C4-2B (cell line): ENCODE data around the gene ST6GALNAC3.

Experiments used
- H3K27ac ChIP-seq: fragments of 450-650 bp; 2 replicates; pipeline ENCODE4 v1.5.1; 2017
- ZFX ChIP-seq: fragments of 450-650 bp; IDR thresholded peaks from 2 replicates; pipeline ENCODE4 v1.6.1; 2017
- TF ChIP-seq, protein P1 (sequence below): fragments of 450-650 bp; conservative IDR thresholded peaks from 2 replicates; pipeline ENCODE4 v1.5.1; 2017; ENCODE audit warnings: mild to moderate bottlenecking

Gene ST6GALNAC3

DNA sequence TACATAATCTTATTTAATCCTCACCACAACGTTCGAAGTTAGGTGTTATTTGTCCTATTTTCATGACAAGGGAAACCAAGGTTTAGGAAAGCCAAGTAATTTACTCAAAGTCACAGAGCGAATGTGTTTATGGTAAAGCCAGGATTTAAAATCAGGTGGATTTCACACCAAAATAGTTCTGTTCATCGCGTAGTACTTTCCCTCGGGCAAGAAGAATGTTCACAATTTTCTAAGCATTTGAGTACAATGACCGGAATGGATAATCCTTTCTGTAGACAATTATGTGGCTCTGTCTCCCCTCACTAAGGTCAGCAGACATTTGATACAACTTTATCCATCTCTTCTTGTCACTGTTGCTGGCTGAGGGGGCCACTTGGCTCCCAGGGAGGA lies 204.2 kb downstream of the ST6GALNAC3 start:
- TF ChIP-seq ZFX: no peak
- TF ChIP-seq, protein P1, sequence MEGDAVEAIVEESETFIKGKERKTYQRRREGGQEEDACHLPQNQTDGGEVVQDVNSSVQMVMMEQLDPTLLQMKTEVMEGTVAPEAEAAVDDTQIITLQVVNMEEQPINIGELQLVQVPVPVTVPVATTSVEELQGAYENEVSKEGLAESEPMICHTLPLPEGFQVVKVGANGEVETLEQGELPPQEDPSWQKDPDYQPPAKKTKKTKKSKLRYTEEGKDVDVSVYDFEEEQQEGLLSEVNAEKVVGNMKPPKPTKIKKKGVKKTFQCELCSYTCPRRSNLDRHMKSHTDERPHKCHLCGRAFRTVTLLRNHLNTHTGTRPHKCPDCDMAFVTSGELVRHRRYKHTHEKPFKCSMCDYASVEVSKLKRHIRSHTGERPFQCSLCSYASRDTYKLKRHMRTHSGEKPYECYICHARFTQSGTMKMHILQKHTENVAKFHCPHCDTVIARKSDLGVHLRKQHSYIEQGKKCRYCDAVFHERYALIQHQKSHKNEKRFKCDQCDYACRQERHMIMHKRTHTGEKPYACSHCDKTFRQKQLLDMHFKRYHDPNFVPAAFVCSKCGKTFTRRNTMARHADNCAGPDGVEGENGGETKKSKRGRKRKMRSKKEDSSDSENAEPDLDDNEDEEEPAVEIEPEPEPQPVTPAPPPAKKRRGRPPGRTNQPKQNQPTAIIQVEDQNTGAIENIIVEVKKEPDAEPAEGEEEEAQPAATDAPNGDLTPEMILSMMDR: no peak
- H3K27ac ChIP-seq: no peak overlapping the region

DNA sequence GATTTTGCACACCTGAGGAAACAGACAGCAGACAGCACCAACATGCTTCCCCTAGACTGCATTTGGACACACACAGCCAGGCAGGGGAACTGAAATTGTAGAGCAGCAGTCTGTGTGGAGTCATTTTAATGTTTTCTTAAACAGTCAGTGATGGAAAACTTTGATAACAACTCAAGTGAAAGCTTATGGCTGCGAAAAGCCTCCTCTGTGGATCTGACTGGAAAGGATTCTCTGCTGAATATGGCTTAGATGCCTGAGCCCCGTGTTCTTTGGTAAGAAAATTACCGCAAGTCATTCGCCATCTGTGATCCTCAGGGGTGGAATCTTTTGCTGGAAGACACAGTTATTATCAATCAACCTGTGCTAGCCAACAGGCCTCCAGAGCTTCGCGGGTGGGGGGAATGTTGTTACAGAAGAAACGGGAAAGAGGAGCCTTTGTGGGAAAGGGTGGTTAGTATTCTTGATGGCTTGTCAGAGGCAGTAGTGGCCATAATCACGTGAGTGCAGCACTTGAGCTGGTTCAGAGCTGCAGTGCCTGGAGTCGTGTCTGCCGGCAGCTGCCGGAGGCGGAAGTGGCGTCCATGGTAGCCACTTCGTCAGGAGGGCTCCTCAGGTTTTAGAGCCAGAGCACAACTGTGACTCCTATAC lies 204.7 kb downstream of the ST6GALNAC3 start:
- no peak overlapping the region for H3K27ac ChIP-seq
- TF ChIP-seq ZFX: no peak
- TF ChIP-seq, protein P1: no peak

DNA sequence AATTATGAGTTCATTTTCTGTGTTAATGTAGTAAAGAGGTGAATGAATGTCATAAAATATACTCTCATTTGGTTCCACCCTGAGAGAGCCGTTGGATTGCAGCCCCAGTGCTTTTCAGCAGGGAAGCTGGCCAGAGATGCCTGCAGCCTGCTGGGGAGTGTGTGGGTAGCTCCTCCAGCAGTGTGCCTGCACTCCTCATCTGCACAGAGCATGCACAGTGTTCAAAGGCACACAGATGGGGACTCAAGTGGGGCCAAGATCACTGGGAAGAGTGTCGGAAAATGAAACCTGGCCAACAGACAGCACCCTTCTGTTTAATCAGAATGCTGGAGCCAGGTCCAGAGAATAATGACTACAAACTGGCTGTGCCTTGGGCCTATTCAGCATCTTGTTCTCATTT lies 206.8 kb downstream of the ST6GALNAC3 start:
- H3K27ac ChIP-seq: no peak overlapping the region
- TF ChIP-seq ZFX: no peak
- TF ChIP-seq, protein P1: no peak

DNA sequence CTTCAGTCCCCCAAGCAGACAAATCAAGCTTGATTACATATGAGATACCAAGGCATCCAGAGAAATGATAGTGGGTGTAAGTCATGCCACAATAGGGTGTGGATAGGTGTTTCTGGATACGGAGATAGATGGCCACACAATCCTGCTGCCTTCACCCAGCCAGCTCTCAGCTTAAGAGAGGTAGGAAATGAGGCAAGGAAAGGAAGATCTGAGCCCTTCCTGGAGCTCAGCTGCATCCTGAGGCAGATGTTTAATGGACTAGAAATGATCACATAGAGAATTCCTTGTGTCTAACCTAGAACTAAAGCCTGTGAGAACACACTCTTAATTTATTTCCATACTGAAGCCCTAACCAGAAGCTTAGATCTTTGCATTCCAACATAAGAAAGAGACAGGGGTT lies 210.3 kb downstream of the ST6GALNAC3 start:
- no peak overlapping the region for H3K27ac ChIP-seq
- no peak for TF ChIP-seq ZFX
- TF ChIP-seq, protein P1: no peak

DNA sequence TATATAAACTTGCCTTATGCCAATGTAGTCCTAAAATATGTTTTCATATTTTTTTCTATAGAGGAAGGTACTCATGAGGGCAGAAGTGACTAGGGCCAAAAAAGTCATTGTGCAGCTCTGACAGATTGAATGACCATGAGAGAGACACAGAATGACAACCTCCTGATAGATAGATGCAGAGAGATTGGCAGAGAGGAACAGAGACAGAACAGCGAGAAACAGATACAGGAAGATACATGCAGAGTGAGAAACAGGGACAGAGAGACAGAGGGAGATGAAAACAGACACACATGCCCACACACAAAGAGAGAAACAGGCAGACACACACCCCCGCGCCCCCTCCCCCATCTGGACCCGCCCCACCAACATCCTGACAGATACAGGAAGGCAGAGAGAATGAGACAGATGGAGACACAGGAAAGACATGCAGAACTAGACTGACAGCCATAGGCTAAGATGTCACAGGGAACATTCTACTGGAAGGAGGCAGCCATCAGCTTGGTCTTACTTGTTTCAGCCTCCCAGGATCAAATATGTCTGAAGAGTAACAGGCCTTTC lies 211.1 kb downstream of the ST6GALNAC3 start:
- TF ChIP-seq ZFX: no peak
- no peak overlapping the region for H3K27ac ChIP-seq

DNA sequence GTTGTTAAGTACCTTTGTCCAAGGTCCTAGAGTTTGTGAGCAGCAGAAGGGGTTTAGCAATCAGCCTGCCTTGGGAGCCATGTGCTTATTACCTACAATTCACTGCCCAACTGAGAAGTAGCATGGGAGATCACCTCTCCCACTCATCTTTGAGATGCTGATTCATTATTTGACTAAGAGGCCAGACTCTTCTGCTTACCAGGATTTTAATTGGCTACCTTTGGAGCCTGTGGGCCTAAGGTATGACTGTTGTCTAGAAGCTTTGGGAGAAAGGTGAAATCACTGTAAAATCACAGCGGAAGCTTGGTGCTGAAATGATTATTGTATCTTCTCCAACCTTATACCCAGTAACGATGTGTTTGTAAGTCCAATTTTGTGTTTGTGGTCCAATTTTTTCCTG lies 213.4 kb downstream of the ST6GALNAC3 start:
- TF ChIP-seq, protein P1: no peak
- no peak for TF ChIP-seq ZFX
- no peak overlapping the region for H3K27ac ChIP-seq

DNA sequence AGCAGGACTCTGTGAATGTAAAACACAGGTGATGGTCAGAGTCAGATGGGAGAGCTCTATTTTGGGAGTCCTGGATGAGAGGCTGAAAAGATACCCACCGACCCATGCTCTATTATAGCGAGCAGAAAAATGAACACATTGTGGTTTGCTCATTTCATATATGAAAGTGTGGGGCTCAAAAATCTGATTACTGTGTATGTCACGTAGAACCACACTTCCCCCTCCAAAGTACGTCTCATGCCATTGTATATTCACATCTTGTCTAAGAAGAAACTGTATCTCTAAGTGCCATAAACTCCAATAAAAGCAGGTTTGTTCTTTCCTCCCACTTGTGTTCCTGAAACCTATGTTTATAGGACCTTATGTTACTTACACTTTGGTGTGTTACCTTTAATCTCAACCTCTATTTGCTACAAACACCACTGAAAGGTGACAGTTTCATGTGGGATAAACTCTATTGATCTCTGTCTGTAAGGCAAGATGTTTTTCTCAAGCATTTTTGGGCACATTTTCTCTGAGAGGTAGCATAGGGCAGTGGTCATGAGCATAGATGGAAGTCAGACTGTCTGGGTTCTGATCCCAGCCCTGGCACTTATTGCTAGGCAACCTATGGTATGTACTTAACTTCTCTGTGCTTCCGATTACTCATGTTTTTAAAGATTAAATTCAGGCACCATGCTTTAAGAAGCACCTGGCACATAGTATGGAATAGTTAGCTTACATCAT lies 214.4 kb downstream of the ST6GALNAC3 start:
- TF ChIP-seq, protein P1: no peak
- TF ChIP-seq ZFX: no peak
- H3K27ac ChIP-seq: no peak overlapping the region
